Measurements from ENCODE around the gene GLIS1.

DNA sequence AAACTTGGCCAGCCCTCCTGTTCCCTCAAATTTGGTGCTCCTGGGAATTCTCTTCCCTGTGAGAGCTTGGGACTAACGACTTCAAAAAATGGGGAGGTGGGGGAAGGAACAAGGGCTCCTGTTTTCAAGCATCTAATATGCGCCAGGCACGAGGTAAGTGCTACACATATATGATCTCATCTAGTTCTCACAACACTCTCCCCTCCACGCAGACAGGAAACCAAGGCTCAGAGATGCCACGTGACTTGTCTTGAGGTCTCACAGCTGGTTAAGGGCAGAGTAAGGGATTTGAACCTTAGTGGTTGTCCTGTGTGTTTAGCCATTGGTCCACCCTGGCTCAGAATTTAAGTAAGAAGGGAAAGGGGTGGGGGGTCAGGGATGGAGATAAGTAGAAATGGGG, 153.8 kb downstream of the GLIS1 start:
- TF ChIP-seq, protein P1, sequence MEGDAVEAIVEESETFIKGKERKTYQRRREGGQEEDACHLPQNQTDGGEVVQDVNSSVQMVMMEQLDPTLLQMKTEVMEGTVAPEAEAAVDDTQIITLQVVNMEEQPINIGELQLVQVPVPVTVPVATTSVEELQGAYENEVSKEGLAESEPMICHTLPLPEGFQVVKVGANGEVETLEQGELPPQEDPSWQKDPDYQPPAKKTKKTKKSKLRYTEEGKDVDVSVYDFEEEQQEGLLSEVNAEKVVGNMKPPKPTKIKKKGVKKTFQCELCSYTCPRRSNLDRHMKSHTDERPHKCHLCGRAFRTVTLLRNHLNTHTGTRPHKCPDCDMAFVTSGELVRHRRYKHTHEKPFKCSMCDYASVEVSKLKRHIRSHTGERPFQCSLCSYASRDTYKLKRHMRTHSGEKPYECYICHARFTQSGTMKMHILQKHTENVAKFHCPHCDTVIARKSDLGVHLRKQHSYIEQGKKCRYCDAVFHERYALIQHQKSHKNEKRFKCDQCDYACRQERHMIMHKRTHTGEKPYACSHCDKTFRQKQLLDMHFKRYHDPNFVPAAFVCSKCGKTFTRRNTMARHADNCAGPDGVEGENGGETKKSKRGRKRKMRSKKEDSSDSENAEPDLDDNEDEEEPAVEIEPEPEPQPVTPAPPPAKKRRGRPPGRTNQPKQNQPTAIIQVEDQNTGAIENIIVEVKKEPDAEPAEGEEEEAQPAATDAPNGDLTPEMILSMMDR (IDR thresholded peaks at IDR 0.05; ENCODE audit: insufficient read depth, low read depth, low read length), result no peak
- TF ChIP-seq EZH2 (IDR thresholded peaks at IDR 0.05; ENCODE audit: insufficient read depth, low read length), result no peak
